GM10266 (cell line): Measurements from ENCODE around the gene PARG.

ENCODE experiments used
- DNase-seq: peaks from one replicate; pipeline ENCODE4 v3.0.0; 2012; ENCODE audit errors: extremely low spot score
- CTCF ChIP-seq: IDR thresholded peaks from 2 replicates; pipeline ENCODE4 v1.5.1; 2012; ENCODE audit warnings: mild to moderate bottlenecking, low read depth; ENCODE audit not compliant: control insufficient read depth, insufficient read depth; ENCODE audit errors: missing control alignments

Gene PARG

GRCh38 chr10:49769692-49770091, 172.1 kb downstream of the PARG start:
- no peak for TF ChIP-seq CTCF
- DNase-seq, result no peak

GRCh38 chr10:49768731-49769130, 173.1 kb downstream of the PARG start:
- no peak for TF ChIP-seq CTCF
- DNase-seq, result no peak

GRCh38 chr10:49768329-49768728, 173.5 kb downstream of the PARG start:
- no peak for TF ChIP-seq CTCF

More at GRCh38 chr10:49768329-49768728, 173.5 kb downstream of the PARG start:
- peak; percentile 4 for DNase-seq
